ENCODE measurements around the gene CST9. TPM values are rescaled to one million over a fixed set of nuclear protein-coding genes. Genes with fewer than 3 reads are reported as not detected.

Gene CST9
- total and polyA plus RNA-seq, 2 of the 13 experiments (the other 11 are each of a cell fraction or from before 2014, with no cell fraction given): 0.07 TPM; not detected in 1

DNA sequence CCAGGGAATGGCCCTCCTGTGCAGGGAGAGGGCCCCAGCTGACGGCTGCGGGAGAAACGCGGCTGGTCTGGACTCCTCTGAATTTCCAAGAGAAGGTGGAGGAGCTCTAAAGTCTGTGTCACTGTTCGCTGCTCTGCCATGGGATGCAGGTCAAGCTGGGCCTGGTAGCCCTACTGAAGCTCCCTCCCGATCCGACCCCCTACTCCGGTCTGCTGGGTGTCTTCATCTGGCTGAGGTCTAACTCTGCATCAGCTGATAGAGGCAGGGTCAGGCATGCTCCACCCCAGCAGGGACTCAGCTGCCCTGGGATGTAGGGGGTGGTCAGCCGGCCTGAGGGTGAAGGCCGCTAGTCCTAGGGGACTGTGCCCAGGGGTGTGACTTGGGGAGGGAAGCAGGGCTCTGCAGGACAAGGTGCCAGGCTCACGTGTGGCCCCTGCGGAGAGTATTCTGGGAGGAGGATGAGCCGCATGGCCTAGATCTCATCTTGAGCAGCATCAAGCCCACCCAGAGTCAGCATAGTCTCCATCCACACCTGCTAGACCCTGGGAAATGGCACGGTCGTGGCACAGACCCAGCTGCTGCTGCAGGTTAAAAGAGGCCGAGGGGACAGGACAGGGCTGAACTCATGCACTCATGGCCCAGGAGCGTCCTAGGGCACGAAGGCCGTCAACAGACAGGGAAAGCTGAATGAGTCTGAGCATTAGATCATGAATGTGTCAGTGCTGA, 30.6 kb upstream of the CST9 start (continued):
- TF ChIP-seq ZBTB7B (CRISPR knock-in tag; IDR thresholded peaks at IDR 0.05) (peak; percentile 36; the same call in 1 of the 2 replicates), KDM2A (CRISPR knock-in tag; IDR thresholded peaks at IDR 0.05; ENCODE audit: borderline replicate concordance, low read depth) (peak; percentile 34; the same call in 1 of the 2 replicates), MAFK (conservative IDR thresholded peaks at IDR 0.05 in 1 of 2, IDR thresholded peaks at IDR 0.05 in 1 of 2; ENCODE audit: low read length in 2 of 2) (no peak), SMAD1 (CRISPR knock-in tag; IDR thresholded peaks at IDR 0.05; ENCODE audit: borderline replicate concordance, low read depth) (0 out of 2 replicates have a peak, but pooled peaks have one; percentile 68), AGO1 (IDR thresholded peaks at IDR 0.05; ENCODE audit: low read depth, low read length, poor library complexity, severe bottlenecking) (peak; percentile 63), GTF2F1 (IDR thresholded peaks at IDR 0.05; ENCODE audit: low read length) (no peak), ZC3H13 (CRISPR knock-in tag; IDR thresholded peaks at IDR 0.05) (peak; percentile 84; the same call in 1 of the 2 replicates), ZNF678 (CRISPR knock-in tag; IDR thresholded peaks at IDR 0.05) (no peak), SAP130 (CRISPR knock-in tag; IDR thresholded peaks at IDR 0.05; ENCODE audit: low read depth) (peak; percentile 46; the same call in 1 of the 2 replicates), ZNF724P (CRISPR knock-in tag; IDR thresholded peaks at IDR 0.05; ENCODE audit: borderline replicate concordance) (peak; percentile 68; the same call in 1 of the 2 replicates), FOXC1 (CRISPR knock-in tag; IDR thresholded peaks at IDR 0.05; ENCODE audit: borderline replicate concordance) (no peak), ZNF253 (CRISPR knock-in tag; IDR thresholded peaks at IDR 0.05; ENCODE audit: borderline replicate concordance) (0 out of 2 replicates have a peak, but pooled peaks have one; percentile 70), AKAP8 (CRISPR knock-in tag; IDR thresholded peaks at IDR 0.05) (peak; percentile 65; the same call in 1 of the 2 replicates), ZNF615 (CRISPR knock-in tag; IDR thresholded peaks at IDR 0.05; ENCODE audit: borderline replicate concordance) (no peak), SRSF1 (optimal IDR thresholded peaks at IDR 0.05; ENCODE audit: low read depth, low read length) (peak; percentile 63), ZNF225 (CRISPR knock-in tag; IDR thresholded peaks at IDR 0.05) (peak; percentile 94; the same call in 1 of the 2 replicates), ERF (CRISPR knock-in tag; IDR thresholded peaks at IDR 0.05) (no peak), ETV6 (CRISPR knock-in tag; conservative IDR thresholded peaks at IDR 0.05) (no peak), CBFB (CRISPR knock-in tag; IDR thresholded peaks at IDR 0.05) (no peak), MXD4 (CRISPR knock-in tag; IDR thresholded peaks at IDR 0.05) (no peak), ZC3H4 (CRISPR knock-in tag; IDR thresholded peaks at IDR 0.05; ENCODE audit: borderline replicate concordance) (peak; percentile 93), POLR2G (IDR thresholded peaks at IDR 0.05; ENCODE audit: low read depth, low read length) (peak; percentile 42)
- TF ChIP-seq, protein P1, sequence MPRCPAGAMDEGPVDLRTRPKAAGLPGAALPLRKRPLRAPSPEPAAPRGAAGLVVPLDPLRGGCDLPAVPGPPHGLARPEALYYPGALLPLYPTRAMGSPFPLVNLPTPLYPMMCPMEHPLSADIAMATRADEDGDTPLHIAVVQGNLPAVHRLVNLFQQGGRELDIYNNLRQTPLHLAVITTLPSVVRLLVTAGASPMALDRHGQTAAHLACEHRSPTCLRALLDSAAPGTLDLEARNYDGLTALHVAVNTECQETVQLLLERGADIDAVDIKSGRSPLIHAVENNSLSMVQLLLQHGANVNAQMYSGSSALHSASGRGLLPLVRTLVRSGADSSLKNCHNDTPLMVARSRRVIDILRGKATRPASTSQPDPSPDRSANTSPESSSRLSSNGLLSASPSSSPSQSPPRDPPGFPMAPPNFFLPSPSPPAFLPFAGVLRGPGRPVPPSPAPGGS (CRISPR knock-in tag; IDR thresholded peaks at IDR 0.05): 0 out of 2 replicates have a peak, but pooled peaks have one; percentile 16
- TF ChIP-seq, protein P2, sequence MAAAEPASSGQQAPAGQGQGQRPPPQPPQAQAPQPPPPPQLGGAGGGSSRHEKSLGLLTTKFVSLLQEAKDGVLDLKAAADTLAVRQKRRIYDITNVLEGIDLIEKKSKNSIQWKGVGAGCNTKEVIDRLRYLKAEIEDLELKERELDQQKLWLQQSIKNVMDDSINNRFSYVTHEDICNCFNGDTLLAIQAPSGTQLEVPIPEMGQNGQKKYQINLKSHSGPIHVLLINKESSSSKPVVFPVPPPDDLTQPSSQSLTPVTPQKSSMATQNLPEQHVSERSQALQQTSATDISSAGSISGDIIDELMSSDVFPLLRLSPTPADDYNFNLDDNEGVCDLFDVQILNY (CRISPR knock-in tag; conservative IDR thresholded peaks at IDR 0.05): 0 out of 2 replicates have a peak, but pooled peaks have one; percentile 22
- TF ChIP-seq, protein P3, sequence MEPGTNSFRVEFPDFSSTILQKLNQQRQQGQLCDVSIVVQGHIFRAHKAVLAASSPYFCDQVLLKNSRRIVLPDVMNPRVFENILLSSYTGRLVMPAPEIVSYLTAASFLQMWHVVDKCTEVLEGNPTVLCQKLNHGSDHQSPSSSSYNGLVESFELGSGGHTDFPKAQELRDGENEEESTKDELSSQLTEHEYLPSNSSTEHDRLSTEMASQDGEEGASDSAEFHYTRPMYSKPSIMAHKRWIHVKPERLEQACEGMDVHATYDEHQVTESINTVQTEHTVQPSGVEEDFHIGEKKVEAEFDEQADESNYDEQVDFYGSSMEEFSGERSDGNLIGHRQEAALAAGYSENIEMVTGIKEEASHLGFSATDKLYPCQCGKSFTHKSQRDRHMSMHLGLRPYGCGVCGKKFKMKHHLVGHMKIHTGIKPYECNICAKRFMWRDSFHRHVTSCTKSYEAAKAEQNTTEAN (CRISPR knock-in tag; conservative IDR thresholded peaks at IDR 0.05): no peak
- TF ChIP-seq, protein P4, sequence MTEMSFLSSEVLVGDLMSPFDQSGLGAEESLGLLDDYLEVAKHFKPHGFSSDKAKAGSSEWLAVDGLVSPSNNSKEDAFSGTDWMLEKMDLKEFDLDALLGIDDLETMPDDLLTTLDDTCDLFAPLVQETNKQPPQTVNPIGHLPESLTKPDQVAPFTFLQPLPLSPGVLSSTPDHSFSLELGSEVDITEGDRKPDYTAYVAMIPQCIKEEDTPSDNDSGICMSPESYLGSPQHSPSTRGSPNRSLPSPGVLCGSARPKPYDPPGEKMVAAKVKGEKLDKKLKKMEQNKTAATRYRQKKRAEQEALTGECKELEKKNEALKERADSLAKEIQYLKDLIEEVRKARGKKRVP (CRISPR knock-in tag; IDR thresholded peaks at IDR 0.05): no peak

All from HepG2 (cell line).